Prostate gland (tissue), 2 donors: ENCODE data around the gene MRPL10.

Experiments
- POLR2AphosphoS5 ChIP-seq: sonication (generic); formaldehyde crosslinking; IDR thresholded peaks from one replicate; pipeline ENCODE4 v1.6.1; 2017; ENCODE audit warnings: antibody characterized with exemption
- TF ChIP-seq, protein P1 (sequence below), 4 experiments: fragments of 200-600 bp in 2 of 4; fragments of 450-650 bp in 2 of 4; sonication (generic) in 2 of 4; IDR thresholded peaks; 1 replicate in 3 of 4; 2 replicates in 1 of 4; pipeline ENCODE4 v1.5.1; 2016 to 2019; ENCODE audit warnings: antibody characterized with exemption in 4 of 4, mild to moderate bottlenecking in 2 of 4, moderate library complexity in 2 of 4

DNA sequence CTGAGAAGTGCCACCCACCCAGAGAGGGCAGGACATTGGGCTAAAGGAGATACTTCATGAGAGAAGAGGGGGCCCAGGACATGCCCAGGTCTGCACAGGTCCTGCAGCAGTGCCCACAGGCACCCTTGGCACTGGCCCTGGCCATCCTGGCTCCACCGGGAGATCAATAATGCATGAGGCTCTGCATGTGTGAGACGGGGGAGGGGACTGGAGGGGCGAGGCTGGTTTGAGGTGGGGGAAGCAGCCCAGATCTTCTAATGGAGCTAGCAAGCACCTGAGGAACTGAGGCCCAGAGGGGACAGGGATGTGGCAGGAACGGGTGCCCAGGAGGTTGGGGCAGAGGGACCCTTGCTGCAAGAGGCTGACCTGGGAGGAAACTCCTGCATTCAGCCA is 10.3 kb downstream of the MRPL10 start:
- TF ChIP-seq, protein P1, sequence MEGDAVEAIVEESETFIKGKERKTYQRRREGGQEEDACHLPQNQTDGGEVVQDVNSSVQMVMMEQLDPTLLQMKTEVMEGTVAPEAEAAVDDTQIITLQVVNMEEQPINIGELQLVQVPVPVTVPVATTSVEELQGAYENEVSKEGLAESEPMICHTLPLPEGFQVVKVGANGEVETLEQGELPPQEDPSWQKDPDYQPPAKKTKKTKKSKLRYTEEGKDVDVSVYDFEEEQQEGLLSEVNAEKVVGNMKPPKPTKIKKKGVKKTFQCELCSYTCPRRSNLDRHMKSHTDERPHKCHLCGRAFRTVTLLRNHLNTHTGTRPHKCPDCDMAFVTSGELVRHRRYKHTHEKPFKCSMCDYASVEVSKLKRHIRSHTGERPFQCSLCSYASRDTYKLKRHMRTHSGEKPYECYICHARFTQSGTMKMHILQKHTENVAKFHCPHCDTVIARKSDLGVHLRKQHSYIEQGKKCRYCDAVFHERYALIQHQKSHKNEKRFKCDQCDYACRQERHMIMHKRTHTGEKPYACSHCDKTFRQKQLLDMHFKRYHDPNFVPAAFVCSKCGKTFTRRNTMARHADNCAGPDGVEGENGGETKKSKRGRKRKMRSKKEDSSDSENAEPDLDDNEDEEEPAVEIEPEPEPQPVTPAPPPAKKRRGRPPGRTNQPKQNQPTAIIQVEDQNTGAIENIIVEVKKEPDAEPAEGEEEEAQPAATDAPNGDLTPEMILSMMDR (IDR thresholded peaks at IDR 0.05), result no peak
- no peak for TF ChIP-seq POLR2AphosphoS5
